NT2/D1 (cell line): ENCODE results near the gene DDX28.

Experiments used
- DNase-seq: peaks from one replicate; pipeline ENCODE4 v3.0.0-alpha.2; 2011; ENCODE audit warnings: low read depth, low spot score
- H3K27me3 ChIP-seq: 2 replicates; pipeline ENCODE4 v1.6.0; 2011; ENCODE audit warnings: mild to moderate bottlenecking; ENCODE audit not compliant: insufficient read length, insufficient read depth
- H3K36me3 ChIP-seq: 2 replicates; pipeline ENCODE4 v1.6.1; 2011; ENCODE audit warnings: mild to moderate bottlenecking, low read length, mixed read lengths; ENCODE audit not compliant: insufficient read depth, insufficient read length
- H3K4me1 ChIP-seq: 2 replicates; pipeline ENCODE4 v1.5.1; 2011; ENCODE audit not compliant: insufficient read depth, insufficient read length
- H3K4me3 ChIP-seq: 2 replicates; pipeline ENCODE4 v1.5.1; 2011; ENCODE audit warnings: low read depth; ENCODE audit not compliant: insufficient read length
- H3K9ac ChIP-seq: 2 replicates; pipeline ENCODE4 v1.6.0; 2011; ENCODE audit warnings: low read depth; ENCODE audit not compliant: insufficient read length
- H3K9me3 ChIP-seq: 2 replicates; pipeline ENCODE4 v1.5.1; 2011; ENCODE audit warnings: mild to moderate bottlenecking, low read length; ENCODE audit not compliant: insufficient read depth
- SUZ12 ChIP-seq: IDR thresholded peaks from 2 replicates; pipeline ENCODE4 v1.6.1; 2011; ENCODE audit not compliant: insufficient read length, insufficient read depth; ENCODE audit errors: extremely low read depth
- YY1 ChIP-seq: IDR thresholded peaks from 2 replicates; pipeline ENCODE4 v1.6.1; 2011; ENCODE audit not compliant: insufficient read length, insufficient read depth
- ZNF274 ChIP-seq: IDR thresholded peaks from 2 replicates; pipeline ENCODE4 v1.6.1; 2011; ENCODE audit warnings: mild to moderate bottlenecking, low read depth, low read length

Gene DDX28

GRCh38 chr16:67988675-67989074 lies 34.4 kb downstream of the DDX28 start:
- TF ChIP-seq SUZ12 (no peak), ZNF274 (no peak), YY1 (no peak)
- Histone ChIP-seq H3K27me3 (peaks cover 23% of the 10 kb centered on the region), H3K9ac (no peak overlapping the region), H3K36me3 (no peaks in the 10 kb centered on the region), H3K9me3 (no peaks in the 10 kb centered on the region), H3K4me3 (no peak overlapping the region), H3K4me1 (peaks cover 6% of the 10 kb centered on the region)
- no peak for DNase-seq

DNA sequence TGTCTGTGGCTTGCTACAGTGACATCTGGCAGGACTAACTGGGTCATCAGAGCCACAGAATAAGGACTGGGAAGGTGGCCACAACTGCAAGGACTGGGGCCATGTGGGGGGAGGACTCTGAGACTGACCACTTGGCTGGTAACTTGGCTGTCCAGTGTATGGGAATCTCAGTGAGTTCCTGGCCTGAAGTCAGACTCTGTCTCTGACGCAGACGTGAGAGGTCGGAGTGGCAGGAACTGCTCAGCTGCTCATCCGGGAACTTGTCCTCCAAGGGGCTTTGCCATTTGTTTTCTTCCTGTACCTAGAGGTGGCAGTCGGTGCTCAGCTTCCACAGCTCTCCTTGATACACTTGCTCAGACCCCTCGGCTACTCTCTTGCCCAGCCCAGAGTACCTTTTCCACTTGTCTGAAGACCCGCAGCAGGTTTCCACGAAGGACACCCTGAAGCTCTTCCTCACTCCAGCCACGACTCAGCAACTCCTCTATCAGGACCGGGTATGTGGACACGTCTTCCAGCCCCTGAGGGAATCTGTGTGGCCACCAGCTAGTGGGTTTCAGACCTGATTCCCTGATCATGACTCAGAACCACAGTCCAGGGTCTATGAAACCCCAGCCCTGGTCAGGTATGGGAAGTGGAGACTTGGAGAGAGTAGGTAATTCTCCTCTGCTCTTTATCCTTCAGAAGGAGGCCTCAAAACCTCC lies 35.4 kb downstream of the DDX28 start:
- DNase-seq, result no peak
- no peak for TF ChIP-seq YY1
- no peak for TF ChIP-seq SUZ12
- no peak for TF ChIP-seq ZNF274
- H3K27me3 ChIP-seq, result peaks cover 18% of the 10 kb centered on the region

DNA sequence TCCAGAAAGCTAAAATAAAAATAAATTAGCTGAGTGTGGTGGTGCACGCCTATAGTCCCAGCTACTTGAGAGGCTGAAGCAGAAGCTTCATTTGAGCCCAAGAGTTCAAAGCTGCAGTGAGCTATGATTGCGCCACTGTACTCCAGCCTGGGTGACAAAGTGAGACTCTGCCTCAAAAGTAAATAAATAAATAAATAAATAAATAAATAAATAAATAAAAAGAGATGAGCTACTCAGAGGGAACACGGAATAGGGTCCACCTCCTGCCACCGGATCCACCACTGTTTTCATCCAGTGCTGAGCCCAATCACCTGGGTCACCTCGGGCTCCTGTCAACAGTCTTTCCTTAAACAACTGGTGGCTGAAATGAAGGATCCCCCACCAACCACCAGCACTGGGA lies 36.1 kb downstream of the DDX28 start:
- Histone ChIP-seq H3K4me1 (peaks cover 3% of the 10 kb centered on the region), H3K27me3 (peaks cover 11% of the 10 kb centered on the region), H3K4me3 (no peak overlapping the region), H3K9me3 (no peaks in the 10 kb centered on the region; the same call in 1 of the 2 replicates), H3K36me3 (no peaks in the 10 kb centered on the region), H3K9ac (no peak overlapping the region)
- TF ChIP-seq ZNF274 (no peak), SUZ12 (no peak), YY1 (no peak)
- DNase-seq, result no peak

More for the DNA sequence above, 35.4 kb downstream of the DDX28 start:
- H3K36me3 ChIP-seq, result no peaks in the 10 kb centered on the region
- H3K9ac ChIP-seq, result no peak overlapping the region
- H3K4me1 ChIP-seq, result peaks cover 3% of the 10 kb centered on the region
- H3K9me3 ChIP-seq, result no peaks in the 10 kb centered on the region; the same call in 1 of the 2 replicates
- H3K4me3 ChIP-seq, result no peak overlapping the region

- H3K27me3 ChIP-seq, result peaks cover 6% of the 10 kb centered on the region
- peaks cover 3% of the 10 kb centered on the region for H3K4me1 ChIP-seq
- no peaks in the 10 kb centered on the region for H3K36me3 ChIP-seq
- no peaks in the 10 kb centered on the region; the same call in 1 of the 2 replicates for H3K9me3 ChIP-seq
- no peak for DNase-seq
- no peak overlapping the region for H3K4me3 ChIP-seq
- no peak for TF ChIP-seq ZNF274
- no peak for TF ChIP-seq SUZ12
- TF ChIP-seq YY1, result no peak
- no peak overlapping the region for H3K9ac ChIP-seq
Observed at GRCh38 chr16:67982011-67982696, 40.9 kb downstream of the DDX28 start.

GRCh38 chr16:67979955-67980678 lies 42.9 kb downstream of the DDX28 start, which contains the start of gene DPEP3:
Gene DPEP3, minus strand, starts transcription at chr16:67980499. Its CDS starts 119 bp downstream, at chr16:67980380.
- Histone ChIP-seq H3K4me1 (peaks cover 3% of the 10 kb centered on the region), H3K9me3 (no peaks in the 10 kb centered on the region; the same call in 1 of the 2 replicates), H3K9ac (no peak within 1 kb of the TSS), H3K27me3 (peaks cover 6% of the 10 kb centered on the region), H3K4me3 (no peak within 1 kb of the TSS), H3K36me3 (no peaks in the 10 kb centered on the region)
- TF ChIP-seq ZNF274 (no peak), YY1 (no peak), SUZ12 (no peak)
- DNase-seq, result no peak

GRCh38 chr16:67977469-67978227 lies 45.4 kb downstream of the DDX28 start:
- H3K9ac ChIP-seq, result no peak overlapping the region

More at GRCh38 chr16:67977469-67978227, 45.4 kb downstream of the DDX28 start:
- H3K27me3 ChIP-seq, result peaks cover 6% of the 10 kb centered on the region
- no peaks in the 10 kb centered on the region; the same call in 1 of the 2 replicates for H3K9me3 ChIP-seq
- H3K36me3 ChIP-seq, result no peaks in the 10 kb centered on the region
- H3K4me1 ChIP-seq, result no peaks in the 10 kb centered on the region
- no peak for DNase-seq
- TF ChIP-seq YY1 (no peak), SUZ12 (no peak), ZNF274 (no peak)
- H3K4me3 ChIP-seq, result no peak overlapping the region
